Right hindlimb (tissue), 1 donor: ENCODE results near the gene CREB1.

Experiments used
- DNase-seq: peaks from one replicate; pipeline ENCODE4 v3.0.0-alpha.2; 2018

Gene CREB1

GRCh38 chr2:207546822-207547221 lies 17.1 kb downstream of the CREB1 start:
- DNase-seq: no peak

- DNase-seq: no peak
Observed at GRCh38 chr2:207549145-207549544, 19.4 kb downstream of the CREB1 start.

- no peak for DNase-seq
Observed at GRCh38 chr2:207558079-207558491, 28.3 kb downstream of the CREB1 start.

- no peak for DNase-seq
Observed at GRCh38 chr2:207561386-207562080, 31.8 kb downstream of the CREB1 start.

- DNase-seq: no peak
Observed at GRCh38 chr2:207565736-207566500, 36.2 kb downstream of the CREB1 start.

GRCh38 chr2:207567671-207568070 lies 37.9 kb downstream of the CREB1 start:
- DNase-seq: no peak

GRCh38 chr2:207571370-207571769 lies 41.6 kb downstream of the CREB1 start:
- DNase-seq: no peak

GRCh38 chr2:207584952-207585351 lies 55.2 kb downstream of the CREB1 start:
- no peak for DNase-seq

- DNase-seq: no peak
Observed at GRCh38 chr2:207587305-207587704, 57.5 kb downstream of the CREB1 start.

- no peak for DNase-seq
Observed at GRCh38 chr2:207589143-207589542, 59.4 kb downstream of the CREB1 start.

GRCh38 chr2:207593277-207593676 lies 63.5 kb downstream of the CREB1 start:
- no peak for DNase-seq

- DNase-seq: no peak
Observed at GRCh38 chr2:207594264-207594663, 64.5 kb downstream of the CREB1 start.

GRCh38 chr2:207594731-207595130 lies 65.0 kb downstream of the CREB1 start:
- no peak for DNase-seq

- no peak for DNase-seq
Observed at GRCh38 chr2:207599636-207600035, 69.9 kb downstream of the CREB1 start.

- no peak for DNase-seq
Observed at GRCh38 chr2:207600231-207600630, 70.5 kb downstream of the CREB1 start.

GRCh38 chr2:207601774-207602173 lies 72.0 kb downstream of the CREB1 start:
- no peak for DNase-seq

- no peak for DNase-seq
Observed at GRCh38 chr2:207603486-207603885, 73.7 kb downstream of the CREB1 start.

- DNase-seq: no peak
Observed at GRCh38 chr2:207606399-207606798, 76.6 kb downstream of the CREB1 start.

GRCh38 chr2:207606829-207607228 lies 77.1 kb downstream of the CREB1 start:
- DNase-seq: no peak

- DNase-seq: no peak
Observed at GRCh38 chr2:207612714-207613113, 83.0 kb downstream of the CREB1 start.

GRCh38 chr2:207614824-207615223 lies 85.1 kb downstream of the CREB1 start:
- DNase-seq: no peak

GRCh38 chr2:207616185-207616584 lies 86.4 kb downstream of the CREB1 start:
- DNase-seq: no peak

GRCh38 chr2:207617011-207617671 lies 87.4 kb downstream of the CREB1 start:
- DNase-seq: no peak

- DNase-seq: no peak
Observed at GRCh38 chr2:207619764-207620203, 90.0 kb downstream of the CREB1 start.
